ENCODE data around the gene PLXNB1.

- TF ChIP-seq, protein P1, sequence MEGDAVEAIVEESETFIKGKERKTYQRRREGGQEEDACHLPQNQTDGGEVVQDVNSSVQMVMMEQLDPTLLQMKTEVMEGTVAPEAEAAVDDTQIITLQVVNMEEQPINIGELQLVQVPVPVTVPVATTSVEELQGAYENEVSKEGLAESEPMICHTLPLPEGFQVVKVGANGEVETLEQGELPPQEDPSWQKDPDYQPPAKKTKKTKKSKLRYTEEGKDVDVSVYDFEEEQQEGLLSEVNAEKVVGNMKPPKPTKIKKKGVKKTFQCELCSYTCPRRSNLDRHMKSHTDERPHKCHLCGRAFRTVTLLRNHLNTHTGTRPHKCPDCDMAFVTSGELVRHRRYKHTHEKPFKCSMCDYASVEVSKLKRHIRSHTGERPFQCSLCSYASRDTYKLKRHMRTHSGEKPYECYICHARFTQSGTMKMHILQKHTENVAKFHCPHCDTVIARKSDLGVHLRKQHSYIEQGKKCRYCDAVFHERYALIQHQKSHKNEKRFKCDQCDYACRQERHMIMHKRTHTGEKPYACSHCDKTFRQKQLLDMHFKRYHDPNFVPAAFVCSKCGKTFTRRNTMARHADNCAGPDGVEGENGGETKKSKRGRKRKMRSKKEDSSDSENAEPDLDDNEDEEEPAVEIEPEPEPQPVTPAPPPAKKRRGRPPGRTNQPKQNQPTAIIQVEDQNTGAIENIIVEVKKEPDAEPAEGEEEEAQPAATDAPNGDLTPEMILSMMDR (IDR thresholded peaks at IDR 0.05; ENCODE audit: low read length), result no peak
- no peak for TF ChIP-seq EZH2 (IDR thresholded peaks at IDR 0.05; ENCODE audit: borderline replicate concordance, low read length)
These were observed 1.5 kb upstream of the PLXNB1 start for GRCh38 chr3:48431224-48432029.
